HG03575 (cell line): ENCODE data around the gene UBALD2.
"Not testable (repeated sequence)": the region's sequence is repeated elsewhere in the genome, so short reads cannot be mapped to it uniquely, and the experiment has no call there.

Experiments used
- ATAC-seq: cut with Tn5 transposase; IDR thresholded peaks from one replicate; pipeline ENCODE4 v1.9.1; 2021; ENCODE audit not compliant: unreplicated experiment, insufficient number of reproducible peaks, low FRiP score; ENCODE audit errors: extremely low read depth

UBALD2 gene

GRCh38 chr17:76262732-76263344 is 2.3 kb upstream of the UBALD2 start:
- ATAC-seq: no peak

GRCh38 chr17:76263896-76264295 is 1.3 kb upstream of the UBALD2 start:
- ATAC-seq: no peak

- ATAC-seq: no peak
These were observed 758 bp upstream of the UBALD2 start for GRCh38 chr17:76264425-76264754.

GRCh38 chr17:76265624-76266243 is 586 bp downstream of the UBALD2 start:
- ATAC-seq: no peak

- no peak for ATAC-seq
These were observed 1.2 kb downstream of the UBALD2 start for GRCh38 chr17:76266244-76266938.

- ATAC-seq: no peak
These were observed 2.0 kb downstream of the UBALD2 start for GRCh38 chr17:76267051-76267576.

GRCh38 chr17:76267581-76268001 is 2.4 kb downstream of the UBALD2 start:
- ATAC-seq: not testable (repeated sequence)

- ATAC-seq: no peak
These were observed 3.0 kb downstream of the UBALD2 start for GRCh38 chr17:76268015-76268749.

- no peak for ATAC-seq
These were observed 4.1 kb downstream of the UBALD2 start for GRCh38 chr17:76268991-76269981.

- ATAC-seq: no peak
These were observed 5.0 kb downstream of the UBALD2 start for GRCh38 chr17:76270127-76270592.

GRCh38 chr17:76270770-76271668 is 5.9 kb downstream of the UBALD2 start:
- ATAC-seq: no peak

GRCh38 chr17:76271669-76272540 is 6.8 kb downstream of the UBALD2 start:
- ATAC-seq: no peak

- ATAC-seq: no peak
These were observed 7.6 kb downstream of the UBALD2 start for GRCh38 chr17:76272541-76273444.

GRCh38 chr17:76273445-76274111 is 8.4 kb downstream of the UBALD2 start:
- ATAC-seq: no peak
